ENCODE measurements around the gene KRT3. TPM values are rescaled to one million over a fixed set of nuclear protein-coding genes. Genes with fewer than 3 reads are reported as not detected.

Gene KRT3
- polyA plus RNA-seq, 2 donors = 1.9 to 2.4 TPM

GRCh38 chr12:52820521-52820920 is 24.6 kb upstream of the KRT3 start:
- H3K4me3 ChIP-seq (ENCODE audit: low read depth in 1 of 2, low read length in 2 of 2) = no peak overlapping the region
- 87 to 90% methylated on average over 6 of the region's 6 CpGs for WGBS, 2 donors
- peaks cover 5 to 21% of the 10 kb centered on the region in 2 donors for H3K4me1 ChIP-seq (ENCODE audit: control insufficient read depth in 2 of 2, insufficient read depth in 2 of 2, low read length in 1 of 2)
- H3K27ac ChIP-seq (ENCODE audit: low read depth in 2 of 2, low read length in 1 of 2) = peak overlapping the region in 1 of 2 donors; percentile 43
- no peaks in the 10 kb centered on the region for H3K27me3 ChIP-seq (ENCODE audit: control insufficient read depth in 1 of 2, insufficient read depth in 2 of 2, low read length in 2 of 2)
- H3K9me3 ChIP-seq (ENCODE audit: control insufficient read depth in 2 of 2, insufficient read depth in 1 of 2, low read depth in 1 of 2, low read length in 1 of 2) = no peaks in the 10 kb centered on the region
- H3K36me3 ChIP-seq (ENCODE audit: control insufficient read depth in 2 of 2, insufficient read depth in 2 of 2, low read length in 1 of 2) = no peaks in the 10 kb centered on the region

- peak overlapping the region in 1 of 2 donors; percentile 43 for H3K27ac ChIP-seq (ENCODE audit: low read depth in 2 of 2, low read length in 1 of 2)
- no peak overlapping the region for H3K4me3 ChIP-seq (ENCODE audit: low read depth in 1 of 2, low read length in 2 of 2)
- H3K4me1 ChIP-seq (ENCODE audit: control insufficient read depth in 2 of 2, insufficient read depth in 2 of 2, low read length in 1 of 2) = peaks cover 5 to 21% of the 10 kb centered on the region in 2 donors
- H3K9me3 ChIP-seq (ENCODE audit: control insufficient read depth in 2 of 2, insufficient read depth in 1 of 2, low read depth in 1 of 2, low read length in 1 of 2) = no peaks in the 10 kb centered on the region
- 68 to 73% methylated on average over 7 of the region's 7 CpGs for whole genome bisulfite sequencing, 2 donors
- H3K36me3 ChIP-seq (ENCODE audit: control insufficient read depth in 2 of 2, insufficient read depth in 2 of 2, low read length in 1 of 2) = no peaks in the 10 kb centered on the region
- H3K27me3 ChIP-seq (ENCODE audit: control insufficient read depth in 1 of 2, insufficient read depth in 2 of 2, low read length in 2 of 2) = no peaks in the 10 kb centered on the region
Observed at GRCh38 chr12:52819731-52820510, 24.0 kb upstream of the KRT3 start.

- Histone ChIP-seq H3K4me3 (ENCODE audit: low read depth in 1 of 2, low read length in 2 of 2) (no peak overlapping the region), H3K9me3 (ENCODE audit: control insufficient read depth in 2 of 2, insufficient read depth in 1 of 2, low read depth in 1 of 2, low read length in 1 of 2) (no peaks in the 10 kb centered on the region), H3K27me3 (ENCODE audit: control insufficient read depth in 1 of 2, insufficient read depth in 2 of 2, low read length in 2 of 2) (no peaks in the 10 kb centered on the region), H3K4me1 (ENCODE audit: control insufficient read depth in 2 of 2, insufficient read depth in 2 of 2, low read length in 1 of 2) (peaks cover 5 to 24% of the 10 kb centered on the region in 2 donors), H3K27ac (ENCODE audit: low read depth in 2 of 2, low read length in 1 of 2) (peak overlapping the region; percentile 41 to 47), H3K36me3 (ENCODE audit: control insufficient read depth in 2 of 2, insufficient read depth in 2 of 2, low read length in 1 of 2) (no peaks in the 10 kb centered on the region)
- 51% methylated on average over 7 of the region's 7 CpGs for WGBS, 2 donors
Observed at GRCh38 chr12:52818887-52819420, 23.0 kb upstream of the KRT3 start.

GRCh38 chr12:52818388-52818787 is 22.5 kb upstream of the KRT3 start:
- 25 to 30% methylated on average over 7 of the region's 7 CpGs for WGBS, 2 donors
- Histone ChIP-seq H3K4me3 (ENCODE audit: low read depth in 1 of 2, low read length in 2 of 2) (no peak overlapping the region), H3K27me3 (ENCODE audit: control insufficient read depth in 1 of 2, insufficient read depth in 2 of 2, low read length in 2 of 2) (no peaks in the 10 kb centered on the region), H3K27ac (ENCODE audit: low read depth in 2 of 2, low read length in 1 of 2) (peak overlapping the region; percentile 41 to 47), H3K9me3 (ENCODE audit: control insufficient read depth in 2 of 2, insufficient read depth in 1 of 2, low read depth in 1 of 2, low read length in 1 of 2) (no peaks in the 10 kb centered on the region), H3K36me3 (ENCODE audit: control insufficient read depth in 2 of 2, insufficient read depth in 2 of 2, low read length in 1 of 2) (no peaks in the 10 kb centered on the region), H3K4me1 (ENCODE audit: control insufficient read depth in 2 of 2, insufficient read depth in 2 of 2, low read length in 1 of 2) (peaks cover 5 to 24% of the 10 kb centered on the region in 2 donors)

- WGBS, 2 donors = 68 to 77% methylated on average over 2 of the region's 2 CpGs
- peaks cover 5 to 24% of the 10 kb centered on the region in 2 donors for H3K4me1 ChIP-seq (ENCODE audit: control insufficient read depth in 2 of 2, insufficient read depth in 2 of 2, low read length in 1 of 2)
- no peak overlapping the region for H3K27ac ChIP-seq (ENCODE audit: low read depth in 2 of 2, low read length in 1 of 2)
- H3K36me3 ChIP-seq (ENCODE audit: control insufficient read depth in 2 of 2, insufficient read depth in 2 of 2, low read length in 1 of 2) = no peaks in the 10 kb centered on the region
- H3K4me3 ChIP-seq (ENCODE audit: low read depth in 1 of 2, low read length in 2 of 2) = no peak overlapping the region
- H3K9me3 ChIP-seq (ENCODE audit: control insufficient read depth in 2 of 2, insufficient read depth in 1 of 2, low read depth in 1 of 2, low read length in 1 of 2) = no peaks in the 10 kb centered on the region
- H3K27me3 ChIP-seq (ENCODE audit: control insufficient read depth in 1 of 2, insufficient read depth in 2 of 2, low read length in 2 of 2) = no peaks in the 10 kb centered on the region
Observed at GRCh38 chr12:52817699-52818238, 21.9 kb upstream of the KRT3 start.

- 83 to 85% methylated on average over 8 of the region's 8 CpGs for WGBS, 2 donors
- Histone ChIP-seq H3K27me3 (ENCODE audit: control insufficient read depth in 1 of 2, insufficient read depth in 2 of 2, low read length in 2 of 2) (no peaks in the 10 kb centered on the region), H3K9me3 (ENCODE audit: control insufficient read depth in 2 of 2, insufficient read depth in 1 of 2, low read depth in 1 of 2, low read length in 1 of 2) (no peaks in the 10 kb centered on the region)
Observed at GRCh38 chr12:52817003-52817698, 21.2 kb upstream of the KRT3 start.

GRCh38 chr12:52815676-52816588 is 20.0 kb upstream of the KRT3 start:
- 73 to 83% methylated on average over 9 of the region's 9 CpGs for WGBS, 2 donors
- H3K36me3 ChIP-seq (ENCODE audit: control insufficient read depth in 2 of 2, insufficient read depth in 2 of 2, low read length in 1 of 2) = no peaks in the 10 kb centered on the region
- H3K27ac ChIP-seq (ENCODE audit: low read depth in 2 of 2, low read length in 1 of 2) = no peak overlapping the region
- H3K9me3 ChIP-seq (ENCODE audit: control insufficient read depth in 2 of 2, insufficient read depth in 1 of 2, low read depth in 1 of 2, low read length in 1 of 2) = no peaks in the 10 kb centered on the region
- no peaks in the 10 kb centered on the region for H3K27me3 ChIP-seq (ENCODE audit: control insufficient read depth in 1 of 2, insufficient read depth in 2 of 2, low read length in 2 of 2)
- peaks cover 2 to 13% of the 10 kb centered on the region in 2 donors for H3K4me1 ChIP-seq (ENCODE audit: control insufficient read depth in 2 of 2, insufficient read depth in 2 of 2, low read length in 1 of 2)
- H3K4me3 ChIP-seq (ENCODE audit: low read depth in 1 of 2, low read length in 2 of 2) = no peak overlapping the region

More at GRCh38 chr12:52817003-52817698, 21.2 kb upstream of the KRT3 start:
- Histone ChIP-seq H3K4me1 (ENCODE audit: control insufficient read depth in 2 of 2, insufficient read depth in 2 of 2, low read length in 1 of 2) (peaks cover 5 to 20% of the 10 kb centered on the region in 2 donors), H3K36me3 (ENCODE audit: control insufficient read depth in 2 of 2, insufficient read depth in 2 of 2, low read length in 1 of 2) (no peaks in the 10 kb centered on the region), H3K27ac (ENCODE audit: low read depth in 2 of 2, low read length in 1 of 2) (no peak overlapping the region), H3K4me3 (ENCODE audit: low read depth in 1 of 2, low read length in 2 of 2) (no peak overlapping the region)

- peaks cover 2 to 7% of the 10 kb centered on the region in 2 donors for H3K4me1 ChIP-seq (ENCODE audit: control insufficient read depth in 2 of 2, insufficient read depth in 2 of 2, low read length in 1 of 2)
- no peaks in the 10 kb centered on the region for H3K9me3 ChIP-seq (ENCODE audit: control insufficient read depth in 2 of 2, insufficient read depth in 1 of 2, low read depth in 1 of 2, low read length in 1 of 2)
- no peak overlapping the region for H3K27ac ChIP-seq (ENCODE audit: low read depth in 2 of 2, low read length in 1 of 2)
- H3K4me3 ChIP-seq (ENCODE audit: low read depth in 1 of 2, low read length in 2 of 2) = no peak overlapping the region
- no peaks in the 10 kb centered on the region for H3K36me3 ChIP-seq (ENCODE audit: control insufficient read depth in 2 of 2, insufficient read depth in 2 of 2, low read length in 1 of 2)
- H3K27me3 ChIP-seq (ENCODE audit: control insufficient read depth in 1 of 2, insufficient read depth in 2 of 2, low read length in 2 of 2) = no peaks in the 10 kb centered on the region
- whole genome bisulfite sequencing, 2 donors = 87 to 95% methylated on average over 4 of the region's 4 CpGs
Observed at GRCh38 chr12:52815161-52815560, 19.2 kb upstream of the KRT3 start.

- Histone ChIP-seq H3K27me3 (ENCODE audit: control insufficient read depth in 1 of 2, insufficient read depth in 2 of 2, low read length in 2 of 2) (no peaks in the 10 kb centered on the region), H3K9me3 (ENCODE audit: control insufficient read depth in 2 of 2, insufficient read depth in 1 of 2, low read depth in 1 of 2, low read length in 1 of 2) (no peaks in the 10 kb centered on the region), H3K36me3 (ENCODE audit: control insufficient read depth in 2 of 2, insufficient read depth in 2 of 2, low read length in 1 of 2) (no peaks in the 10 kb centered on the region), H3K27ac (ENCODE audit: low read depth in 2 of 2, low read length in 1 of 2) (peak overlapping the region; percentile 43 to 56), H3K4me1 (ENCODE audit: control insufficient read depth in 2 of 2, insufficient read depth in 2 of 2, low read length in 1 of 2) (peaks cover 2 to 4% of the 10 kb centered on the region in 2 donors), H3K4me3 (ENCODE audit: low read depth in 1 of 2, low read length in 2 of 2) (no peak overlapping the region)
- WGBS, 2 donors = 69 to 81% methylated on average over 4 of the region's 4 CpGs
Observed at GRCh38 chr12:52814710-52815155, 18.8 kb upstream of the KRT3 start.
